IgD-negative memory B cell (primary cell): ENCODE results near the gene PRR9. TPM values are rescaled to one million over a fixed set of nuclear protein-coding genes. Genes with fewer than 3 reads are reported as not detected.
A peak's percentile ranks its signal among the peaks of the same experiment; 100 is the strongest.
"Not testable (repeated sequence)": the region's sequence is repeated elsewhere in the genome, so short reads cannot be mapped to it uniquely, and the experiment has no call there.

Experiments
- H3K27ac Mint-ChIP-seq, 3 donors: one replicate each; pipeline ENCODE4 v1.8.0; 2020 to 2022; ENCODE audit warnings: mild to moderate bottlenecking in 3 of 3, mixed read lengths in 3 of 3, moderate library complexity in 1 of 3
- H3K27me3 Mint-ChIP-seq: one replicate; pipeline ENCODE4 v1.8.0; 2021; ENCODE audit warnings: mixed read lengths
- H3K36me3 Mint-ChIP-seq: one replicate; pipeline ENCODE4 v1.8.0; 2020; ENCODE audit warnings: mild to moderate bottlenecking, mixed read lengths
- H3K4me1 Mint-ChIP-seq, 3 donors: one replicate each; pipeline ENCODE4 v1.8.0; 2020 to 2022; ENCODE audit warnings: mixed read lengths in 3 of 3, mild to moderate bottlenecking in 1 of 3
- H3K4me3 Mint-ChIP-seq, 4 donors: one replicate each; pipeline ENCODE4 v1.8.0; 2020 to 2022; ENCODE audit warnings: mild to moderate bottlenecking in 4 of 4, mixed read lengths in 4 of 4, moderate library complexity in 3 of 4
- H3K9me3 Mint-ChIP-seq, 3 donors: one replicate each; pipeline ENCODE4 v1.8.0; 2020 to 2021; ENCODE audit warnings: mixed read lengths in 3 of 3, mild to moderate bottlenecking in 1 of 3
- polyA plus RNA-seq: library from polyadenylated mRNA; unstranded; fragments of 300-500 nt; fragmentation: Illumina TruSeq; gene quantifications from one replicate; pipeline ENCODE4 v1.2.3, GENCODE V29; 2021

PRR9 gene, protein sequence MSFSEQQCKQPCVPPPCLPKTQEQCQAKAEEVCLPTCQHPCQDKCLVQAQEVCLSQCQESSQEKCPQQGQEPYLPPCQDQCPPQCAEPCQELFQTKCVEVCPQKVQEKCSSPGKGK
- polyA plus RNA-seq, result not detected

GRCh38 chr1:153217212-153217611 lies at the start of gene PRR9:
Gene PRR9, plus strand, starts transcription at chr1:153217584. Its CDS starts 561 bp downstream, at chr1:153218145.
- Mint-ChIP-seq H3K27me3 (peaks cover 2% of the 10 kb centered on the region), H3K4me3 (no peak within 1 kb of the TSS), H3K4me1 (no peaks in the 10 kb centered on the region), H3K36me3 (peaks cover 3% of the 10 kb centered on the region), H3K9me3 (peaks cover 0 to 5% (median 0%) of the 10 kb centered on the region in 3 donors), H3K27ac (no peak within 1 kb of the TSS)

DNA sequence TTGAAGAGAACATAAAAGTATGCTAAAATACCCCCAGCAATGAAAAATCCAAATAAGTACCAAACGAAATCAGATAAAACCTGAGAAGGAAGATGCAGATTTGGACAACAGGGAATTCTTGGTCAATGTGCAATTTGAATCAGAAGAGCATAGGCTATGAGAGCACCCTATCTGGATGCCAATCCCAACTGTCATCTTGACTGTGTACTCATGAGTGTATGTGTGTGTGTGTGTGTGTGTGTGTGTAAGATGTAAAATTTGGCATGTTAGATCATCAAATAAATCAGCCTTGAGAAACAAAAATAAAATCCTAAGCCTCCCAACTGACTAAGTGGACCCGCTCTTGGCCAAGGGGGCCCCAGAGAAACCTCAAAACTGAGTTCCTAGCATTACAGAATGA lies 48.7 kb upstream of the PRR9 start:
- no peak overlapping the region for H3K4me3 Mint-ChIP-seq
- no peak overlapping the region for H3K27ac Mint-ChIP-seq
- no peaks in the 10 kb centered on the region for H3K4me1 Mint-ChIP-seq
- H3K9me3 Mint-ChIP-seq, result peaks cover 0 to 5% (median 0%) of the 10 kb centered on the region in 3 donors
- H3K36me3 Mint-ChIP-seq, result no peaks in the 10 kb centered on the region
- H3K27me3 Mint-ChIP-seq, result peaks cover 12% of the 10 kb centered on the region

DNA sequence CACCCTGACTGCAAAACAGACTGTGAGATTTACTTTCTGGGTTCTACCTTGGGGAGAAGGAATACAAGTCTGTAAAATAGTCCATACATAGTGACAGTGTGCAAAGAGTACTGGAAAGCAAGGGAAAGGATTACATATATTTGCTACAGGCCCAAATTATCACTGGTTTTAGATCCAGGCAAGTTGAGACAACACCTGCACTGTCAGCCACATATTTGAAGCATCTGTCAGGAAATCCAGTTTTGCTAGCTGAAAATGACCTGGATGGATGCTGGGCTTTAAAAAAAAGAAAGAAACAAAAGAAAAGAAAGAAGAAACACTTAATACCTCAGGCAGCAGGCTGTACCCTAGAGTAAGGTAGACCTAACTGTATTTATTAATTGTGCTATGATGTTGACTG lies 42.8 kb upstream of the PRR9 start:
- Mint-ChIP-seq H3K36me3 (no peaks in the 10 kb centered on the region), H3K9me3 (peaks cover 0 to 5% (median 0%) of the 10 kb centered on the region in 3 donors), H3K4me1 (no peaks in the 10 kb centered on the region), H3K4me3 (no peak overlapping the region), H3K27me3 (peaks cover 5% of the 10 kb centered on the region), H3K27ac (no peak overlapping the region)

GRCh38 chr1:153178922-153179321 lies 38.5 kb upstream of the PRR9 start:
- Mint-ChIP-seq H3K36me3 (no peaks in the 10 kb centered on the region), H3K4me1 (no peaks in the 10 kb centered on the region), H3K27ac (no peak overlapping the region), H3K27me3 (peaks cover 6% of the 10 kb centered on the region), H3K4me3 (no peak overlapping the region), H3K9me3 (peaks cover 0 to 2% (median 0%) of the 10 kb centered on the region in 3 donors)

DNA sequence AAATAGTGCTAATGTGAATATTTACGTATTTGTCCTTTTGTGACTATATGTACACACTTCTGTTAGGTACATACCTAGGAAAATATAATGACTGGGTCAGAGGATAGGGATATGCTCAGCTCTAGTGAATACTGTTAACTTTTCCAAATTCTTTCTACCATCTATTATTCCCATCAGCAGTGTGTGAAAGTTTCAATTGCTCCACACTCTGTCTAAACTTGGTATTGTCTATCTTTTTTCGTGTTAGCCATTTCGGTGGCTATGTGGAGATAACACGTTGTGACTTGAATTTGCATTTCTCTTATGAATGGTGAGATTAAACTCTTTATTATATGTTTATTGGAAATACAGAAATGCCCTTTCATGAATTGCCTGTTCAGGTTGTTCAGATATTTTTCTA lies 36.8 kb upstream of the PRR9 start:
- Mint-ChIP-seq H3K9me3 (peaks cover 2% of the 10 kb centered on the region in 3 donors), H3K36me3 (no peaks in the 10 kb centered on the region), H3K4me1 (no peaks in the 10 kb centered on the region), H3K27me3 (peaks cover 14% of the 10 kb centered on the region), H3K27ac (no peak overlapping the region), H3K4me3 (no peak overlapping the region)

GRCh38 chr1:153188301-153188700 lies 29.1 kb upstream of the PRR9 start:
- peaks cover 7 to 12% (median 9%) of the 10 kb centered on the region in 3 donors for H3K9me3 Mint-ChIP-seq
- not testable (repeated sequence) for H3K4me3 Mint-ChIP-seq, H3K36me3 Mint-ChIP-seq, H3K4me1 Mint-ChIP-seq, H3K27ac Mint-ChIP-seq
- peaks cover 29% of the 10 kb centered on the region for H3K27me3 Mint-ChIP-seq

GRCh38 chr1:153190373-153190772 lies 27.0 kb upstream of the PRR9 start:
- no peaks in the 10 kb centered on the region for H3K4me1 Mint-ChIP-seq
- H3K36me3 Mint-ChIP-seq, result no peaks in the 10 kb centered on the region
- H3K27ac Mint-ChIP-seq, result no peak overlapping the region
- H3K27me3 Mint-ChIP-seq, result peaks cover 31% of the 10 kb centered on the region
- peaks cover 7 to 12% (median 9%) of the 10 kb centered on the region in 3 donors for H3K9me3 Mint-ChIP-seq
- no peak overlapping the region for H3K4me3 Mint-ChIP-seq

- Mint-ChIP-seq H3K27ac (no peak overlapping the region), H3K27me3 (peaks cover 19% of the 10 kb centered on the region), H3K4me3 (peak overlapping the region in 1 of 4 donors; percentile 22), H3K4me1 (no peaks in the 10 kb centered on the region), H3K36me3 (no peaks in the 10 kb centered on the region), H3K9me3 (peaks cover 0 to 2% (median 0%) of the 10 kb centered on the region in 3 donors)
Measured at GRCh38 chr1:153192697-153193096, 24.7 kb upstream of the PRR9 start.

DNA sequence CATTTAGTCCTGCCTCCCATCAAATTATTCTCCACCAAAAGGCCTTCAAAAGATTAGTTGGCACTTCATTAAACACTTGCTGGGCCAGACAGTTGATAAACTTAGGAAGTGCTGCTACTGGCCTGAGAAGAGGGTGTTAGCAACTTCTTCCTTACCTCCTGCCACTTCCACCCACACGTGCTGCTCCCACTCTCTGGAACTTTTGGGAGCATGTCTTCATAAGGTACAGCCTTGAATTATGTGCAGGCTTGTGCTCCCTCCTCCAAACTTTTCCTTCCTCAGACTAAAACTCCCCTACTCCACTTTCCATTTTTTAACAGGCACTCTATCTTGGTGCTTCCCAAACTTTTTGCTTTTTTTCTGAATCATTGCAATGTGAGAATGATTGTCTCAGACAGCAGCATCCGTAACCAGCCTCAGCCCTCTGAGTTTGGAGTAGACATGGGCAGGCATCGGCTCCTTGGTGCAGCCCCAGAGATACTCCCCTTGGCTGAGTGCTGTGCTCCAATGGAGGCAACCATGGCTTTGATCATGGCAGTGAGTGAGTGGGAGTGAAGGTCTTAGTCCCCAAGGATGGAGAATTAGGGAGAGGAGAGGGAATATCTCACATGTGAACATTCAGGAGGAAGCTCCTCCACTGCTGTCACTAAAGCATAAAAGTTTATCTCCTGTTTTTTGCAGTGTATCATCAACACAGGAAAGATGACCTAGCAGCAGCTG lies 22.9 kb upstream of the PRR9 start:
- H3K9me3 Mint-ChIP-seq, result peaks cover 0 to 2% (median 0%) of the 10 kb centered on the region in 3 donors
- no peaks in the 10 kb centered on the region for H3K4me1 Mint-ChIP-seq
- no peaks in the 10 kb centered on the region for H3K36me3 Mint-ChIP-seq
- H3K4me3 Mint-ChIP-seq, result no peak overlapping the region
- H3K27me3 Mint-ChIP-seq, result peaks cover 25% of the 10 kb centered on the region
- H3K27ac Mint-ChIP-seq, result peak overlapping the region in 1 of 3 donors; percentile 18

DNA sequence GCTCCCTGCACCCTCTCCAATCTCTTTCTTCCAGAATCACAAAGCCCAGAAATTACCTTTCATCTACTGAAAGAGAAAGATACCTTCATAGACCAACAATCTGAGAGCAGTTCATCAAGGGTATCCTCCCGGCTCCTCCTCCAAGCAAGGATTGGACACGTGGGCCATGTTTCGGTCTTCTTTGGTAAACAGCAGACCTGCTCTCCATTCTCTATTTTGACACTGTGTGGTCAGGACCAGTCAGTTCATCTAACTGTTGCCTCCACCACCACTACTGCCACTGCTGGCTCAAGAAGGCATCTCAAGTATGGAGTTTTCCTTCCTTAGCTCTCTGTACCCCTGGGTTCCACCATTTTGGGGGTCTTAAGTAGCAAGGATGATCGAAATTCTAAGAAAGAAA lies 22.2 kb upstream of the PRR9 start:
- no peak overlapping the region for H3K4me3 Mint-ChIP-seq
- H3K27me3 Mint-ChIP-seq, result peaks cover 22% of the 10 kb centered on the region
- H3K4me1 Mint-ChIP-seq, result no peaks in the 10 kb centered on the region
- no peak overlapping the region for H3K27ac Mint-ChIP-seq
- H3K36me3 Mint-ChIP-seq, result no peaks in the 10 kb centered on the region
- H3K9me3 Mint-ChIP-seq, result peaks cover 0 to 2% (median 0%) of the 10 kb centered on the region in 3 donors

DNA sequence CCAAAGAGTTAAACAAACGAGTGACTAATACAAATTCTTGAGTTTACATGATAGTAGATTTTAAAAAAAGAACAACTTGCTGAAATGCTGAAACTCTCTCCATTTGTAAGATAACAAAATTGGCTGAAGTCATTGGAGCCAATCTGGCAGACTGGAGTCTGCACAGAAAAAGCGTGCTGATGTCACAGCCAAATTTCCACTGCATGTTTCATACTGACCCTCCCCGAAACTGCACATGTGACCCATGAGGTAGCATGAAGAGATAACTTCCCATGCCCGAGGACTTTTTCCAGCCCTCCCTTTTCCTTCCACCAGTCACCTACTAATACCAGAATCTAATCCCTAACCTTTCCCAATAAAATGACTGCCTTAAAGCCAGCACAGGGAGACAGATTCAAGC lies 15.4 kb upstream of the PRR9 start:
- Mint-ChIP-seq H3K27ac (no peak overlapping the region), H3K9me3 (peaks cover 0 to 2% (median 0%) of the 10 kb centered on the region in 3 donors), H3K4me1 (no peaks in the 10 kb centered on the region), H3K27me3 (peaks cover 12% of the 10 kb centered on the region), H3K4me3 (no peak overlapping the region), H3K36me3 (no peaks in the 10 kb centered on the region)

GRCh38 chr1:153203130-153203529 lies 14.3 kb upstream of the PRR9 start, which contains the start of gene LELP1:
Gene LELP1, plus strand, starts transcription at chr1:153203430. Its CDS starts 1,278 bp downstream, at chr1:153204708.
- Mint-ChIP-seq H3K27ac (no peak within 1 kb of the TSS), H3K9me3 (peaks cover 0 to 2% (median 0%) of the 10 kb centered on the region in 3 donors), H3K4me3 (no peak within 1 kb of the TSS), H3K27me3 (peaks cover 14% of the 10 kb centered on the region), H3K36me3 (no peaks in the 10 kb centered on the region), H3K4me1 (no peaks in the 10 kb centered on the region)

DNA sequence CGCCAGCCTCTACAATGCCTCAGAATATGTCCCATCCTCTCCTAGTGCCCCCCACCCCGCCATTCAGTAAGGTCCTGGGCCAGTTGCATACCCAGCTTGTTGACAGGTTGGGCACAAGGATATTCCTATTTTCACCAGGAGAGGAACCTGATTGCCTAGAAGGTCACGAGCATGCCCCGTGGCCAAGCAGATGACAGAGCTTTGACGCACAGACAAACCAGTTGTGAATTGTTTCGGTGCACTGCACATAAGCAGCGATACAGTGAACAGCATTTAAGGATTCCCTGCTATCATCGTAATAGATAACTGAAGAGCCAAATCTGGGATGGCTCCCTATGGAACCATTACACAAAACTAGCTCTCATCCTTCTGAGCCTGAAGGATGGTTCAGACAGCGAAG lies 10.8 kb upstream of the PRR9 start:
- H3K27me3 Mint-ChIP-seq, result peaks cover 14% of the 10 kb centered on the region
- no peak overlapping the region for H3K4me3 Mint-ChIP-seq
- H3K9me3 Mint-ChIP-seq, result peaks cover 0 to 2% (median 0%) of the 10 kb centered on the region in 3 donors
- H3K27ac Mint-ChIP-seq, result no peak overlapping the region
- H3K4me1 Mint-ChIP-seq, result no peaks in the 10 kb centered on the region
- H3K36me3 Mint-ChIP-seq, result no peaks in the 10 kb centered on the region

- Mint-ChIP-seq H3K4me3 (no peak overlapping the region), H3K36me3 (no peaks in the 10 kb centered on the region), H3K27ac (no peak overlapping the region), H3K9me3 (peaks cover 0 to 2% (median 0%) of the 10 kb centered on the region in 3 donors), H3K27me3 (peaks cover 9% of the 10 kb centered on the region), H3K4me1 (no peaks in the 10 kb centered on the region)
Measured at GRCh38 chr1:153210206-153210605, 7.2 kb upstream of the PRR9 start.

DNA sequence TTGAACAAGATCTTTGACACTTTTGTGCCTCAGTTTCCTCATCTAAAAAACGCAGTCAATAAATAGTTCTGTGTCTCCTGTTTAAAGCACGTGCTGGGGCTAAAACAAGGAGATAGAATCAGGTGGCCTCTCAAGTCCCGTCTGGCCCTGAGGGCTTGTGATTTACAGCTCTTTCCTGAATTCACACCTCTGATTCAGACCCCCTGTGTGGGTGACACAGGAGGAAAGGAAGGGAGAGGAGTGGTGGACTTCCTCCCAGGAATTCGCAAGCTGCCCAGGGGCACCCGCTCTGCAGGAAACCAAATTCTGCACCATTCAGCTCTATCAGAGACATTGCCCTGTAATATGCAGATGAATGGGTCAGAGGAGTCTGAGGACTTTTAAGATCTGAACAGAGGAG lies 5.2 kb upstream of the PRR9 start:
- Mint-ChIP-seq H3K4me3 (no peak overlapping the region), H3K36me3 (no peaks in the 10 kb centered on the region), H3K27ac (no peak overlapping the region), H3K27me3 (peaks cover 8% of the 10 kb centered on the region), H3K9me3 (peaks cover 0 to 5% (median 0%) of the 10 kb centered on the region in 3 donors), H3K4me1 (no peaks in the 10 kb centered on the region)

GRCh38 chr1:153213519-153213918 lies 3.9 kb upstream of the PRR9 start:
- peaks cover 2% of the 10 kb centered on the region for H3K36me3 Mint-ChIP-seq
- H3K9me3 Mint-ChIP-seq, result peaks cover 0 to 5% (median 0%) of the 10 kb centered on the region in 3 donors
- no peak overlapping the region for H3K27ac Mint-ChIP-seq
- no peak overlapping the region for H3K4me3 Mint-ChIP-seq
- H3K4me1 Mint-ChIP-seq, result no peaks in the 10 kb centered on the region
- peaks cover 5% of the 10 kb centered on the region for H3K27me3 Mint-ChIP-seq
